22Rv1 (cell line): ENCODE results near the gene TIAM2.

Experiments
- ZFX ChIP-seq: fragments of 450-650 bp; IDR thresholded peaks from 2 replicates; pipeline ENCODE4 v1.6.1; 2017; ENCODE audit warnings: antibody characterized with exemption, borderline replicate concordance
- TF ChIP-seq, protein P1 (sequence below): fragments of 450-650 bp; IDR thresholded peaks from 2 replicates; pipeline ENCODE4 v1.5.1; 2017; ENCODE audit warnings: mild to moderate bottlenecking

DNA sequence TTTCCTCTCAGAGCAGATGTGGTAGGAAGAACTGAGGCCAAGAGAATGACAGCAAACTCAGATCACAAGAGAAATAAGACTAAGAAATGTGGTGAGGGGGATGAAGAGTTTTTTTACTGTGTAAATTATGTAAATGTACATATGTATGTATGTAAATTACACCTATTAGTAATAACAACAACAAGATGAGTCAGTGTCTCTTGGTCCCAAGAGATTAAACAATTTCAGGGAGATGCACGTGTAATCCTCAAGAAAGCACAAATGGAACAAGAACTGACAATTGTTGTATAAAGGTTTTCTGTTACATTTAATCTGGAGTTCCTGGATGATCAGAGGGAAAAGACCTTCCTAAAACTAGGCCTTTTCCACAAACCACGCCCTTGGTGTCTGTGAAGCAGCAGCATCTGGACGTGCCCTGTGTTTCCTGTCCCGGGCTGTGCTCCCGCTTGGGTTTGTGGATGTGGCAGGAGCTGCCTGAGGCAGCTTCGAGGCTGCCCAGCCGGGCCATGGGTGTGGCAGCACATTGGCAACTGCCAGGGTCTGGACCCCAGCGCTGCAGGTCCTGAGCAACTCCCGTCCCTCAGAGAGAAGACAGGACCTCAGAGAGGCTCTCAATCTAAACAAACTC is 269.7 kb downstream of the TIAM2 start:
- TF ChIP-seq, protein P1, sequence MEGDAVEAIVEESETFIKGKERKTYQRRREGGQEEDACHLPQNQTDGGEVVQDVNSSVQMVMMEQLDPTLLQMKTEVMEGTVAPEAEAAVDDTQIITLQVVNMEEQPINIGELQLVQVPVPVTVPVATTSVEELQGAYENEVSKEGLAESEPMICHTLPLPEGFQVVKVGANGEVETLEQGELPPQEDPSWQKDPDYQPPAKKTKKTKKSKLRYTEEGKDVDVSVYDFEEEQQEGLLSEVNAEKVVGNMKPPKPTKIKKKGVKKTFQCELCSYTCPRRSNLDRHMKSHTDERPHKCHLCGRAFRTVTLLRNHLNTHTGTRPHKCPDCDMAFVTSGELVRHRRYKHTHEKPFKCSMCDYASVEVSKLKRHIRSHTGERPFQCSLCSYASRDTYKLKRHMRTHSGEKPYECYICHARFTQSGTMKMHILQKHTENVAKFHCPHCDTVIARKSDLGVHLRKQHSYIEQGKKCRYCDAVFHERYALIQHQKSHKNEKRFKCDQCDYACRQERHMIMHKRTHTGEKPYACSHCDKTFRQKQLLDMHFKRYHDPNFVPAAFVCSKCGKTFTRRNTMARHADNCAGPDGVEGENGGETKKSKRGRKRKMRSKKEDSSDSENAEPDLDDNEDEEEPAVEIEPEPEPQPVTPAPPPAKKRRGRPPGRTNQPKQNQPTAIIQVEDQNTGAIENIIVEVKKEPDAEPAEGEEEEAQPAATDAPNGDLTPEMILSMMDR: no peak
- no peak for TF ChIP-seq ZFX
